ENCODE results near the gene ATP6V1G2. TPM values are rescaled to one million over a fixed set of nuclear protein-coding genes. Genes with fewer than 3 reads are reported as not detected.

Gene ATP6V1G2
- polyA plus RNA-seq, 3 donors, result 0.41 TPM; not detected in 2

GRCh38 chr6:31579119-31579505 is 32.7 kb upstream of the ATP6V1G2 start:
- no peaks in the 10 kb centered on the region for H3K27me3 ChIP-seq (ENCODE audit: control insufficient read depth in 2 of 2, insufficient read depth in 2 of 2, low read length in 2 of 2)
- H4K20me1 ChIP-seq (ENCODE audit: insufficient read depth, low read length), result peaks cover 39% of the 10 kb centered on the region
- no peak overlapping the region for H3K4me3 ChIP-seq (replicated peaks in 1 of 3; ENCODE audit: low read depth in 2 of 3, low read length in 3 of 3)
- peaks cover 69% of the 10 kb centered on the region for H3K79me2 ChIP-seq (ENCODE audit: insufficient read depth, low read length)
- H3K36me3 Mint-ChIP-seq, result peaks cover 31 to 36% of the 10 kb centered on the region in 2 donors
- no peaks in the 10 kb centered on the region for H3K9me3 ChIP-seq (replicated peaks in 1 of 2; ENCODE audit: control insufficient read depth in 1 of 2, insufficient read depth in 1 of 2, low read length in 2 of 2)
- H3K4me1 Mint-ChIP-seq, result peaks cover 88% of the 10 kb centered on the region
- H3K4me2 ChIP-seq (replicated peaks; ENCODE audit: extremely low read depth, low read length, poor library complexity, severe bottlenecking), result no peak overlapping the region
- no peak overlapping the region for H2AFZ ChIP-seq (ENCODE audit: insufficient read depth, low read depth, low read length, poor library complexity, severe bottlenecking)
- H3K9me3 Mint-ChIP-seq, result peaks cover 0 to 3% (median 0%) of the 10 kb centered on the region in 7 donors
- 86% methylated on average over 1 of the region's 3 CpGs for WGBS (ENCODE audit: insufficient coverage)
- peak overlapping the region in 3 of 7 donors; percentile 28 to 54 (median 35) for H3K27ac Mint-ChIP-seq
- peaks cover 78 to 94% of the 10 kb centered on the region in 2 donors for H3K4me1 ChIP-seq (ENCODE audit: control insufficient read depth in 1 of 2, insufficient read depth in 2 of 2, low read length in 2 of 2)
- DNase-seq, result no peak
- H3K36me3 ChIP-seq (replicated peaks in 1 of 2; ENCODE audit: control insufficient read depth in 1 of 2, insufficient read depth in 2 of 2, low read length in 2 of 2), result peaks cover 18 to 25% of the 10 kb centered on the region in 2 donors
- no peak for TF ChIP-seq CTCF (IDR thresholded peaks at IDR 0.05)
- no peak overlapping the region for H3K9ac ChIP-seq (ENCODE audit: insufficient read depth, low read length, poor library complexity, severe bottlenecking)
- peaks cover 0 to 2% (median 1%) of the 10 kb centered on the region in 3 donors for H3K27me3 Mint-ChIP-seq (ENCODE audit: low read depth in 3 of 3)
- intact Hi-C loops (cut with micrococcal nuclease), result no loop called here
- no peak overlapping the region for H3K4me3 Mint-ChIP-seq
- H3K27ac ChIP-seq (ENCODE audit: low read depth in 1 of 2, low read length in 2 of 2), result no peak overlapping the region

GRCh38 chr6:31578184-31579118 is 32.0 kb upstream of the ATP6V1G2 start:
- no peak for TF ChIP-seq CTCF (IDR thresholded peaks at IDR 0.05)
- peaks cover 0 to 2% (median 1%) of the 10 kb centered on the region in 3 donors for H3K27me3 Mint-ChIP-seq (ENCODE audit: low read depth in 3 of 3)
- Histone ChIP-seq H3K9me3 (replicated peaks in 1 of 2; ENCODE audit: control insufficient read depth in 1 of 2, insufficient read depth in 1 of 2, low read length in 2 of 2) (no peaks in the 10 kb centered on the region), H3K4me3 (replicated peaks in 1 of 3; ENCODE audit: low read depth in 2 of 3, low read length in 3 of 3) (peak overlapping the region in 1 of 3 experiments; percentile 2), H2AFZ (ENCODE audit: insufficient read depth, low read depth, low read length, poor library complexity, severe bottlenecking) (no peak overlapping the region), H4K20me1 (ENCODE audit: insufficient read depth, low read length) (peaks cover 39% of the 10 kb centered on the region), H3K4me1 (ENCODE audit: control insufficient read depth in 1 of 2, insufficient read depth in 2 of 2, low read length in 2 of 2) (peaks cover 71 to 89% of the 10 kb centered on the region in 2 donors), H3K27ac (ENCODE audit: low read depth in 1 of 2, low read length in 2 of 2) (no peak overlapping the region), H3K36me3 (replicated peaks in 1 of 2; ENCODE audit: control insufficient read depth in 1 of 2, insufficient read depth in 2 of 2, low read length in 2 of 2) (peaks cover 18 to 25% of the 10 kb centered on the region in 2 donors), H3K79me2 (ENCODE audit: insufficient read depth, low read length) (peaks cover 62% of the 10 kb centered on the region), H3K4me2 (replicated peaks; ENCODE audit: extremely low read depth, low read length, poor library complexity, severe bottlenecking) (no peak overlapping the region), H3K9ac (ENCODE audit: insufficient read depth, low read length, poor library complexity, severe bottlenecking) (no peak overlapping the region), H3K27me3 (ENCODE audit: control insufficient read depth in 2 of 2, insufficient read depth in 2 of 2, low read length in 2 of 2) (no peaks in the 10 kb centered on the region)
- peaks cover 0 to 3% (median 0%) of the 10 kb centered on the region in 7 donors for H3K9me3 Mint-ChIP-seq
- 98% methylated on average over 8 of the region's 12 CpGs for WGBS (ENCODE audit: insufficient coverage)
- H3K36me3 Mint-ChIP-seq, result peaks cover 31 to 36% of the 10 kb centered on the region in 2 donors
- no peak overlapping the region for H3K4me3 Mint-ChIP-seq
- peaks cover 86% of the 10 kb centered on the region for H3K4me1 Mint-ChIP-seq
- peak in 1 of 3 donors; percentile 12 for DNase-seq
- H3K27ac Mint-ChIP-seq, result peak overlapping the region in 1 of 7 donors; percentile 35
- intact Hi-C loops (cut with micrococcal nuclease), result no loop called here
